NT2/D1 (cell line): Measurements from ENCODE around the gene ALB.

Source experiments
- YY1 ChIP-seq: IDR thresholded peaks from 2 replicates; pipeline ENCODE4 v1.6.1; 2011; ENCODE audit not compliant: insufficient read length, insufficient read depth
- ZNF274 ChIP-seq: IDR thresholded peaks from 2 replicates; pipeline ENCODE4 v1.6.1; 2011; ENCODE audit warnings: mild to moderate bottlenecking, low read depth, low read length

- TF ChIP-seq ZNF274 (no peak), YY1 (no peak)
These were observed 11.7 kb downstream of the ALB start for GRCh38 chr4:73415807-73416238.
